ENCODE data around the gene SH3TC1.

SH3TC1 gene

DNA sequence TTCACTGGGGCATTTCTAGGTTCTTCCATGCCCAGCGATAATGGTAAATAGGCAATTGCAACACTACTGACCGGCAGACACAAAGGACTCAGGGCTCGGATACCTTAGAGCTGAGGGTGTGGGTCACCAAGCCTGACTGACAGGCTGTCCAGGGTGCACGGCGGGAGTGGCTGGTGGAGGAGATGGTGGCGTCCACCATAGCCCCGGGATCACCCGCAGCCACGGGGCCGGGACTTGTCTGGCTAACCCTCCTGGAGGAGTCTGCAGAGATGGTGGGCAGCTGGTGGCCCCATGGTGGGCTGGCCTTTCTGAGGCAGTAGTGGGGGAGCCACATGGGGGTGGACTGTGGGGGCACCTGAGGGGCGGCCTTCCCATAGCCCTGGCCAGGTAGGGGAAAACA, 28.7 kb upstream of the SH3TC1 start:
- no peak overlapping the region for H3K4me3 ChIP-seq (ENCODE audit: low read depth in 1 of 5, low read length in 5 of 5)
- H3K36me3 ChIP-seq (ENCODE audit: control insufficient read depth in 5 of 5, insufficient read depth in 5 of 5, low read length in 5 of 5): no peaks in the 10 kb centered on the region
- H3K9me3 ChIP-seq (ENCODE audit: control insufficient read depth in 5 of 5, low read length in 5 of 5): peaks cover 0 to 12% (median 7%) of the 10 kb centered on the region in 5 donors
- peaks cover 0 to 15% (median 0%) of the 10 kb centered on the region in 5 donors for H3K4me1 ChIP-seq (ENCODE audit: control insufficient read depth in 5 of 5, insufficient read depth in 5 of 5, low read length in 5 of 5)
- H3K27me3 ChIP-seq (ENCODE audit: control insufficient read depth in 5 of 5, insufficient read depth in 4 of 5, low read length in 5 of 5): peaks cover 0 to 8% (median 5%) of the 10 kb centered on the region in 5 donors
- H3K27ac ChIP-seq (ENCODE audit: low read depth, low read length): no peak overlapping the region
- no peak overlapping the region for H3K9ac ChIP-seq (ENCODE audit: low read length in 5 of 5)

DNA sequence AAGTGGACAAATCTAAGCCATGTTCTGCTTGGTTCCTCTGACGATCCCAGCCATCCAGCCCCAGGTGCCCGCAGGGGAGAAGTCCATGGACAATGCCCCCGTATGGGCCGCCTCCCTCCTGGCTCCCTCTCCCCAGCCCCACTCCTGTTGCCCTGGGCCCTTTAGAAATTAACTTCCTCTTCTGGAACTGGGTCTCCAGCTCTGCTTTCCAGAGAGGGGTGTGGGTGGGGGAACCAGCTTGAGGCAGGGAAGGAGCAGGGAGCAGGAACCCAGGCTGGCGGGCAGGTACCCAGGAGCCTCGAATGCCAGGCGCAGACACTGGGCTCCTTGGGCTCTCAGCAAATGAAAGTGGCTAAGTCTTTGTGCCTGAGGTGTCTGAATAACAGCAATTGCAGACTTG, 27.8 kb upstream of the SH3TC1 start:
- Histone ChIP-seq H3K4me1 (ENCODE audit: control insufficient read depth in 5 of 5, insufficient read depth in 5 of 5, low read length in 5 of 5) (peaks cover 0 to 15% (median 0%) of the 10 kb centered on the region in 5 donors), H3K27me3 (ENCODE audit: control insufficient read depth in 5 of 5, insufficient read depth in 4 of 5, low read length in 5 of 5) (peaks cover 0 to 8% (median 5%) of the 10 kb centered on the region in 5 donors), H3K27ac (ENCODE audit: low read depth, low read length) (no peak overlapping the region), H3K36me3 (ENCODE audit: control insufficient read depth in 5 of 5, insufficient read depth in 5 of 5, low read length in 5 of 5) (no peaks in the 10 kb centered on the region), H3K9ac (ENCODE audit: low read length in 5 of 5) (no peak overlapping the region), H3K9me3 (ENCODE audit: control insufficient read depth in 5 of 5, low read length in 5 of 5) (peaks cover 0 to 12% (median 7%) of the 10 kb centered on the region in 5 donors), H3K4me3 (ENCODE audit: low read depth in 1 of 5, low read length in 5 of 5) (no peak overlapping the region)

DNA sequence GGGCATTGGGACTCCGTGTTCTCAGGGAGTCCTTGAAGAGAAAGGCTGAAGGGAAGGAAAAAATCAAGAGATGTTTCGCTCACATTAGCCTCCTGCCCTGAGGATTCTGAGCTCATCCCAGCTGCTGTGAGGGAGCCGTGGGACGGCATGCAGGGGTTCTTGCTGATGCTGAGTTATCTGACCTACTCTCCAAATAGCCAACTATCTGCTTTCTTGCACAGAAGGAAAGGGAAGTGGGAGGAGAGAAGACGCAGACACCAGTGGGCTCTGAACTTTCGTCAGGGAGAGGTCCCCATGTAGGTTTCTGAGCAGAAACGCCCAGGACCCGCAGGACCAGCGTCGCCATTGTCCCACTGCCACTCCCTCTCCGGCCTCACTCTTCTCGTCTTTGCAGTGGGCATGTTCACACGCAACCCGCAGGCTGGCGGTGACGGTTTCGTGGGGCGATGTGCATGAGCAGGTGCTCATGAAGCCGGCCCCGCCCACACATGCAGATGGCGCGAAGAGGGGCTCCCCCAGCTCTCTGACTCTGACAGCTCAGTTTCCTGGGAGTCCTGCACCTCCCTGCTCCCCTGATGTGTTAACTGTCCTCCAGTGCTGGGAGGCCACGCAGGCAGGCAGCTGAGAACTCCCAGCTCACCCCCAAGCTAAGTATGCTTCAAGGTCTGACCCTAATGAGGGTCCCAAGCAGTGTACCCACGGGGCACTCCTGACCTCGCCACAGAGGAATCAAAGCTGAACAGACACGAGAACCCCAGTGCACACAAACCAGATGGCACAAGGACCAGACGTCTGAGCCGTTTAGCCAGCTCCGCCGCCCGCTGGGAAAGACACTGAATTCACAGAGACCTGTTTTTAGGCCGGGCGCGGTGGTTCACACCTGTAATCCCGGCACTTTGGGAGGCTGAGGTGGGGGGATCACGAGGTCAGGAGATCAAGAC, 26.8 kb upstream of the SH3TC1 start:
- H3K4me3 ChIP-seq (ENCODE audit: low read depth in 1 of 5, low read length in 5 of 5): no peak overlapping the region
- no peak overlapping the region for H3K27ac ChIP-seq (ENCODE audit: low read depth, low read length)

DNA sequence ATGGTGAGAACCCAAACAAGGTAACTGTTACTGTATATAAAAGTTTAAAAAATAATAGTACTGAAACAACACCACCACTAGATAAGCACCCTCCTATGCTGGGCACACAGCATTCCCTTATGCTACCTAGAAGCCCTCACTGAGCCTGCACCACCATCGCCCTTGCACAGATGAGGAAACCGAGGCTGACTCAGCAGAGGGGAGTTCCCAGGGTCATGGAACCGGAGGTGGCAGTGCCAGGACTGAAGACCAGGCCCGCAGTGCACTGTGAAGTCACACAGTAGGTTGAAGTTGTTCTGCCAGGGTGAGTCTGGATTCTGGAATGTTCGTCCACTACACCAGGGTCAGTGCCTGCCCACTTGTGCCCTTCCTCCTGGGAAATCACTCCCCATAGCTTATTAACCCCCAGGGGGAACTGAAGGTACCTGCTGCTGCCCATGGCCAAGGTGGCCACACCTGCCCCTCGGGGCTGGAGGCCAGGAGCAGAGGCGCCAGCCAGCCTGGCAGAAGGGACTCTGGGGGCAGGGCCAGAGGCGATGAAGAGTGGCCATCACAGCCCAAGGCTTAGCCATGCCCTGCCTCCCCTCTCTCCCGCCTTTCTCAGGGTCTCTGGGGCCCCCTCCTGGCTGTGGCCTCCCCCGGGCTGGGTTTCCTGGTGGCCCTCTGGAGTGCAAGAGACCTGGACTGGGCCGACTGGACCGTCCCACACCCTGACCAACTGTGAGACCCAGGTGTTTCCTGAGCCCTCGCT, 25.4 kb upstream of the SH3TC1 start:
- peaks cover 0 to 11% (median 5%) of the 10 kb centered on the region in 5 donors for H3K27me3 ChIP-seq (ENCODE audit: control insufficient read depth in 5 of 5, insufficient read depth in 4 of 5, low read length in 5 of 5)
- peaks cover 0 to 4% (median 3%) of the 10 kb centered on the region in 5 donors for H3K9me3 ChIP-seq (ENCODE audit: control insufficient read depth in 5 of 5, low read length in 5 of 5)
- no peak overlapping the region for H3K9ac ChIP-seq (ENCODE audit: low read length in 5 of 5)
- H3K4me3 ChIP-seq (ENCODE audit: low read depth in 1 of 5, low read length in 5 of 5): no peak overlapping the region
- no peaks in the 10 kb centered on the region for H3K36me3 ChIP-seq (ENCODE audit: control insufficient read depth in 5 of 5, insufficient read depth in 5 of 5, low read length in 5 of 5)
- no peak overlapping the region for H3K27ac ChIP-seq (ENCODE audit: low read depth, low read length)
- H3K4me1 ChIP-seq (ENCODE audit: control insufficient read depth in 5 of 5, insufficient read depth in 5 of 5, low read length in 5 of 5): peaks cover 0 to 9% (median 2%) of the 10 kb centered on the region in 5 donors

More for the DNA sequence above, 26.8 kb upstream of the SH3TC1 start:
- peaks cover 0 to 11% (median 5%) of the 10 kb centered on the region in 5 donors for H3K27me3 ChIP-seq (ENCODE audit: control insufficient read depth in 5 of 5, insufficient read depth in 4 of 5, low read length in 5 of 5)
- H3K9me3 ChIP-seq (ENCODE audit: control insufficient read depth in 5 of 5, low read length in 5 of 5): peaks cover 0 to 12% (median 7%) of the 10 kb centered on the region in 5 donors
- H3K36me3 ChIP-seq (ENCODE audit: control insufficient read depth in 5 of 5, insufficient read depth in 5 of 5, low read length in 5 of 5): no peaks in the 10 kb centered on the region
- no peak overlapping the region for H3K9ac ChIP-seq (ENCODE audit: low read length in 5 of 5)
- peaks cover 0 to 11% (median 2%) of the 10 kb centered on the region in 5 donors for H3K4me1 ChIP-seq (ENCODE audit: control insufficient read depth in 5 of 5, insufficient read depth in 5 of 5, low read length in 5 of 5)

DNA sequence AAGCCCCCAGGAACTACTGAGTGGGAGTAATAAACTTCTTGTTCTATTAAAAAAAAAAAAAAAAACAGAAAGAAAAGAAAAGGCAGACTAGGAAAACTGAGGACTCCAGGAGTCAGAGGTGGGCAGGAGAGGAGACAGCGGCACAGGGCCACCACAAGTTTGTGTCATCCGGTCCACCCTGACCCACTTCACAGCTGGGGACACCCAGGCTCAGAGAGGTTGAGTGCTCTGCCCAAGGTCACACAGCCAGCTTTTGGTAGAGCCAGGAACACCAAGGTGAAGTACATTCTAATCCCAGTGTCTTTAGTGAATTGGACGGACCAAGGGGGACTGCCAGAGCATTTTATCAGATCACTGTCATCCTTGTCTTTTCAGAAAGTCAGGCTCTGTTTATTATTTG, 24.1 kb upstream of the SH3TC1 start:
- no peak overlapping the region for H3K4me3 ChIP-seq (ENCODE audit: low read depth in 1 of 5, low read length in 5 of 5)
- no peak overlapping the region for H3K9ac ChIP-seq (ENCODE audit: low read length in 5 of 5)
- H3K36me3 ChIP-seq (ENCODE audit: control insufficient read depth in 5 of 5, insufficient read depth in 5 of 5, low read length in 5 of 5): no peaks in the 10 kb centered on the region
- no peaks in the 10 kb centered on the region for H3K9me3 ChIP-seq (ENCODE audit: control insufficient read depth in 5 of 5, low read length in 5 of 5)
- no peak overlapping the region for H3K27ac ChIP-seq (ENCODE audit: low read depth, low read length)
- H3K27me3 ChIP-seq (ENCODE audit: control insufficient read depth in 5 of 5, insufficient read depth in 4 of 5, low read length in 5 of 5): peaks cover 0 to 11% (median 5%) of the 10 kb centered on the region in 5 donors
- peaks cover 0 to 9% (median 2%) of the 10 kb centered on the region in 5 donors for H3K4me1 ChIP-seq (ENCODE audit: control insufficient read depth in 5 of 5, insufficient read depth in 5 of 5, low read length in 5 of 5)

DNA sequence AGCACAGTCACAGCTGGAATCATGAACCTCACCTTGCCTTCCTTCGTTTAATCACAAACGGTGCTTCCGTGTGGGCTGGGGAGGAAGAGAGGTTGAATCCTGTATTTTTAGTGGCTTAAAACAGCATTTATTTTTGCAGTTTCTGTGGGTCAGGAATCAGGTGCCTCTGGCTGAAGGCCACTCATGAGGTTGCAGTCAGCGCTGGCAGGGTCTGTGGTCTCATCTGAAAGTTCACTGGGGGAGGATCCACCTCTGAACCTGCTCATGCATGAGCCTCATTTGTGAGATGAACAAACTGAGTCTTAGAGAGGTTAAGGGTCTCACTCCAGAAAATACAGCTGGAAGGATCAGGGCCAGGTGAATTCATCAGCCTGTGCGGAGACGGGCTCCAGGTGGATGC, 23.4 kb upstream of the SH3TC1 start:
- H3K27me3 ChIP-seq (ENCODE audit: control insufficient read depth in 5 of 5, insufficient read depth in 4 of 5, low read length in 5 of 5): peaks cover 0 to 11% (median 5%) of the 10 kb centered on the region in 5 donors
- no peak overlapping the region for H3K9ac ChIP-seq (ENCODE audit: low read length in 5 of 5)
- H3K4me1 ChIP-seq (ENCODE audit: control insufficient read depth in 5 of 5, insufficient read depth in 5 of 5, low read length in 5 of 5): peaks cover 0 to 14% (median 2%) of the 10 kb centered on the region in 5 donors
- H3K4me3 ChIP-seq (ENCODE audit: low read depth in 1 of 5, low read length in 5 of 5): no peak overlapping the region
- no peaks in the 10 kb centered on the region for H3K36me3 ChIP-seq (ENCODE audit: control insufficient read depth in 5 of 5, insufficient read depth in 5 of 5, low read length in 5 of 5)
- H3K9me3 ChIP-seq (ENCODE audit: control insufficient read depth in 5 of 5, low read length in 5 of 5): no peaks in the 10 kb centered on the region
- no peak overlapping the region for H3K27ac ChIP-seq (ENCODE audit: low read depth, low read length)

DNA sequence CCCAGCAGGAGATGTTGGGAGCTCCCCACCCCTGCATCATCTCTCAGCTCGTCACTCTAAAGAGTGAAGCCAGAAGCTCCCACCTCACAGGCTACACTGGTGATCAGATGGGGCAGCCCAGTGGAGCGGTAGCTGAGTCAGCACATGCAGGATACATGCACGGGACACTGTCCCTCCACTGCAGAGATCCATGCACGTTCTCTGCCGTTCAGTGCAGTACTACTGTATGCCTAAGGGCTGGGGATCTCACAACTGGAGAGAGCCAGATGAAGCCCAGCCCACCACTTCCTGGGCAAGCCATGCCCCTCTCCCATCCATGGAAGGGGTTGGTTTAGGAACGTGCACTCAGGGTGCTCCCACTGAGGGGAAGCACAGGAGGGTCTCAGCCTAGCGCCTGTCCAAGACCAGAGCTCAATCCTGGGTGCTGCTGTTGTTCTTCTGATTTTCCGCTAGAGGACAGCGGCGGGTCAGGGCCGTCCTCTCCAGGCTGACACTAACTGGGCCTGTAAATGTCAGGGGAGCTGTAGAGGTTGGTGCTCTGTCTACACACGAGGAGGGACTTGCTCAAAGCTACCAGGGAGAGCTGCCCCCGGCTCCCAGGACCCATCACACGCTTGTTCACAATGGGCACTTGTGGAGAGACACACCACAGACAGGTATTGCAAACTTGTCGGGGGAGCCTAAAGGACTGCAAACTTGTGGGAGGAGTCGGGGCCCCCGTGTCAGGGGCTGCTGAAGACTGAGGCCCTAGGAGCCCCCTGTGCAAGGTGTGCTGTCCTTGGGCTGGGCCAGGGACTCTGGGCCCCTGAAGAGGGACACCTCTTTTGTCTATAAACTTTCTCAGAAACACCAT, 22.3 kb upstream of the SH3TC1 start:
- no peaks in the 10 kb centered on the region for H3K36me3 ChIP-seq (ENCODE audit: control insufficient read depth in 5 of 5, insufficient read depth in 5 of 5, low read length in 5 of 5)
- no peaks in the 10 kb centered on the region for H3K9me3 ChIP-seq (ENCODE audit: control insufficient read depth in 5 of 5, low read length in 5 of 5)
- H3K27ac ChIP-seq (ENCODE audit: low read depth, low read length): no peak overlapping the region
- peaks cover 0 to 8% (median 5%) of the 10 kb centered on the region in 5 donors for H3K27me3 ChIP-seq (ENCODE audit: control insufficient read depth in 5 of 5, insufficient read depth in 4 of 5, low read length in 5 of 5)
- no peak overlapping the region for H3K4me3 ChIP-seq (ENCODE audit: low read depth in 1 of 5, low read length in 5 of 5)
- no peak overlapping the region for H3K9ac ChIP-seq (ENCODE audit: low read length in 5 of 5)
- peaks cover 0 to 9% (median 2%) of the 10 kb centered on the region in 5 donors for H3K4me1 ChIP-seq (ENCODE audit: control insufficient read depth in 5 of 5, insufficient read depth in 5 of 5, low read length in 5 of 5)

DNA sequence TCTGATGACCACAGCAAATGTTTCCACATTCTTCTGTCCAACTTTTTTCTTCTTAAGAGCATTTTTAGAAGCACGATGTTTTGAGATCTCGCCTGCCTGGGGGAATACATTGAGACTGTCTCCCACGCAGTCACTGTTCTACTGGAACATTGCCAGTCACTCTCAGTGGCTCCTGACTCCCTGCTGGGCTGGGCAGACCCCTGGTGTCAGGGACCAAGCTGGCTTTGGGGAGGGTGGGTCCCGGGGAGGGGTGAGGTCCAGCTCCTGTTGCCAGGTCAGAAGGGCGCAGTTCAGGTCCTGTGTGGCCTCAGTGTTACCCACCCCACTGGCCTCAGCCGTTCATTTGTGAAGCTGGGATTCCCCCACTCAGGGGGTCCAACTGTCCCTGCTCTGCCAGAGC, 21.5 kb upstream of the SH3TC1 start:
- no peak overlapping the region for H3K27ac ChIP-seq (ENCODE audit: low read depth, low read length)
- no peak overlapping the region for H3K4me3 ChIP-seq (ENCODE audit: low read depth in 1 of 5, low read length in 5 of 5)
- H3K9ac ChIP-seq (ENCODE audit: low read length in 5 of 5): no peak overlapping the region
- H3K4me1 ChIP-seq (ENCODE audit: control insufficient read depth in 5 of 5, insufficient read depth in 5 of 5, low read length in 5 of 5): peaks cover 0 to 13% (median 3%) of the 10 kb centered on the region in 5 donors
- H3K9me3 ChIP-seq (ENCODE audit: control insufficient read depth in 5 of 5, low read length in 5 of 5): no peaks in the 10 kb centered on the region
- H3K27me3 ChIP-seq (ENCODE audit: control insufficient read depth in 5 of 5, insufficient read depth in 4 of 5, low read length in 5 of 5): peaks cover 0 to 3% (median 0%) of the 10 kb centered on the region in 5 donors
- H3K36me3 ChIP-seq (ENCODE audit: control insufficient read depth in 5 of 5, insufficient read depth in 5 of 5, low read length in 5 of 5): no peaks in the 10 kb centered on the region

DNA sequence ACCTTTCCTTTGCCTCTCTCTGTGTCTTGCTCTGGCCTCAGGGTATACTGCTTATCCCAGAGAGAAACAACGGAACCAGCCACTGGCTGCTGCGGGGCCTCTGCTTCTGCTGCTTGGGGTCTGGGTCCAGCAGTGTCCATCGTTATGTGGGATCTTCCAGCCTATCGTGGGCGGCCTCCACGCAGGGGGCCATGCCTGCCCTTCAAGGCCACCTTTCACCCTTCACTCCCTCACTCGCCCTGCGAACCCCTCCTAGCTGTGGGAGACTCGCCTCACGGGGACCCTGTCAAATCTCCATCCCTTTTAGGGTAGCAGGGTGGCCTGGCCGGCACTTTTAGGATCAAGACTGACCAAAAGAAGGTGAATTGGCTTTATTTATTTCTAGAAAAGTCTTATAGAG, 21.1 kb upstream of the SH3TC1 start:
- no peaks in the 10 kb centered on the region for H3K36me3 ChIP-seq (ENCODE audit: control insufficient read depth in 5 of 5, insufficient read depth in 5 of 5, low read length in 5 of 5)
- peaks cover 0 to 17% (median 7%) of the 10 kb centered on the region in 5 donors for H3K4me1 ChIP-seq (ENCODE audit: control insufficient read depth in 5 of 5, insufficient read depth in 5 of 5, low read length in 5 of 5)
- H3K27ac ChIP-seq (ENCODE audit: low read depth, low read length): no peak overlapping the region
- H3K9me3 ChIP-seq (ENCODE audit: control insufficient read depth in 5 of 5, low read length in 5 of 5): no peaks in the 10 kb centered on the region
- H3K27me3 ChIP-seq (ENCODE audit: control insufficient read depth in 5 of 5, insufficient read depth in 4 of 5, low read length in 5 of 5): peaks cover 0 to 3% (median 0%) of the 10 kb centered on the region in 5 donors
- H3K4me3 ChIP-seq (ENCODE audit: low read depth in 1 of 5, low read length in 5 of 5): no peak overlapping the region
- H3K9ac ChIP-seq (ENCODE audit: low read length in 5 of 5): no peak overlapping the region

Data from subcutaneous abdominal adipose tissue (tissue), 5 donors.